HG03064 (cell line): Measurements from ENCODE around the gene FKBP11.
"Not testable (repeated sequence)": the region's sequence is repeated elsewhere in the genome, so short reads cannot be mapped to it uniquely, and the experiment has no call there.

ENCODE experiments used
- ATAC-seq: cut with Tn5 transposase; IDR thresholded peaks from one replicate; pipeline ENCODE4 v1.9.1; 2021; ENCODE audit warnings: low read depth; ENCODE audit not compliant: unreplicated experiment

Gene FKBP11

GRCh38 chr12:48917857-48918537 is 7.3 kb downstream of the FKBP11 start:
- ATAC-seq: no peak

GRCh38 chr12:48910196-48910595 is 15.1 kb downstream of the FKBP11 start:
- ATAC-seq: no peak

GRCh38 chr12:48909698-48910097 is 15.6 kb downstream of the FKBP11 start:
- not testable (repeated sequence) for ATAC-seq

GRCh38 chr12:48907245-48907644 is 18.0 kb downstream of the FKBP11 start:
- ATAC-seq: no peak

DNA sequence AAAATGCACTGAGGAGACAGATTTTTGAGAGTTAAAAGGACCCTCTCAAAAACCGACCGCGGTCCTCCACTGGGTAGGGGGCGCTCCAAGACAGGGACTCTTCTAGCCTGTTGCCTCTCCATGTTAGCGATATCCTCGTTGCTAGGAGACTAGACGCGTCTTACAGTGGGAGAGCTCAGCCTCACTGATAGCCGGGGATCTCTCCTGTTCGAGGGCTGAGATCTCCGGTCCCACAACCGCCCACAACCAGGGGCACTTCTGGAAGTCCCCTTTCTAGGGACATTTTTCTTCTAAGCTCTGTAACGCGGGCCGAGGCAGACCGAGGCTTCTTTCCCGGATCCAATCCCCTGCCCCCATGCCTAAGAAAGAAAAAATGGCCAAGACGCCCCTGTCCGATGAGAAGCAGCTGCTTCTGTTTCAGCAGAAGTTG is 21.3 kb downstream of the FKBP11 start:
- ATAC-seq: no peak

- ATAC-seq: no peak
Observed at GRCh38 chr12:48903363-48903981, 21.8 kb downstream of the FKBP11 start.

GRCh38 chr12:48901278-48901677 is 24.0 kb downstream of the FKBP11 start:
- ATAC-seq: no peak

DNA sequence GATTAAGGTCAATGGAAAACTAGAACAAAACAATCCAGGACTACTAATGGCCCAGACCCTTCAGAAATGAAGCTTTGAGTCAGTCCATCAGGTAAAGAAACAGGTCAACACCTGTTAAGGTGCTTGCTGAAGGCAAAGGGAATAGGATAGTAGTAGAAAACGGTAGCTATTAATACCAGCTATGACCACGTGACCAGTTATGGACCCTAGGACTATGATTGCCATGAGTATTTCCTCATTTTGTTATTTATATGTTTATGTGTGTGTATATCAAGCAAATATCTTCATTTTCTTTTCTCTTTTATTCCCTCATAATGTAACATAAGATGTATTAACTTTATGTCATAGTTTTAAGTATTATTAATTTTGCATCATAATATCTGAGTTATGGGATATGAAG is 25.6 kb downstream of the FKBP11 start:
- ATAC-seq: no peak

- ATAC-seq: no peak
Observed at GRCh38 chr12:48894271-48894670, 31.0 kb downstream of the FKBP11 start.

GRCh38 chr12:48890657-48891418 is 34.5 kb downstream of the FKBP11 start:
- peak; percentile 65 for ATAC-seq

DNA sequence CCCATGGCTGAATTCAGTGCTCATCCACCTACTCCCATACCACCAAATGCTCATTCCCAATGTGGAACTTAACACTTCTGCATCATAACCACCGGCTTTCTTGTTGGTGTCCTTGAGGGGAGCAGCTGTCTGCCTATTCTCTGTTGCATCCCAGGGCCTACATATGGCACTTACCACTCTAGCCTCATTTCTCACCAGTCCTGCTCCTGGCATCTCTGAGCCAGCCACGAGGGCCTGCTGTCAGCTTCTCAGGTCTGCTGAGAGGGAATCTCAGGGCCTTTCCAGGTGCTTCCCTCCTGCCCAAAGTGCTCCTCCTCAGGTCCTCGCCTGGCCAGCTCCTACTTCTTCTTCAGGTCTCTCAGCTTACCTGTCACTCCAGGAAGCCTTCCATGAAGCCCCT is 35.6 kb downstream of the FKBP11 start:
- ATAC-seq: no peak

DNA sequence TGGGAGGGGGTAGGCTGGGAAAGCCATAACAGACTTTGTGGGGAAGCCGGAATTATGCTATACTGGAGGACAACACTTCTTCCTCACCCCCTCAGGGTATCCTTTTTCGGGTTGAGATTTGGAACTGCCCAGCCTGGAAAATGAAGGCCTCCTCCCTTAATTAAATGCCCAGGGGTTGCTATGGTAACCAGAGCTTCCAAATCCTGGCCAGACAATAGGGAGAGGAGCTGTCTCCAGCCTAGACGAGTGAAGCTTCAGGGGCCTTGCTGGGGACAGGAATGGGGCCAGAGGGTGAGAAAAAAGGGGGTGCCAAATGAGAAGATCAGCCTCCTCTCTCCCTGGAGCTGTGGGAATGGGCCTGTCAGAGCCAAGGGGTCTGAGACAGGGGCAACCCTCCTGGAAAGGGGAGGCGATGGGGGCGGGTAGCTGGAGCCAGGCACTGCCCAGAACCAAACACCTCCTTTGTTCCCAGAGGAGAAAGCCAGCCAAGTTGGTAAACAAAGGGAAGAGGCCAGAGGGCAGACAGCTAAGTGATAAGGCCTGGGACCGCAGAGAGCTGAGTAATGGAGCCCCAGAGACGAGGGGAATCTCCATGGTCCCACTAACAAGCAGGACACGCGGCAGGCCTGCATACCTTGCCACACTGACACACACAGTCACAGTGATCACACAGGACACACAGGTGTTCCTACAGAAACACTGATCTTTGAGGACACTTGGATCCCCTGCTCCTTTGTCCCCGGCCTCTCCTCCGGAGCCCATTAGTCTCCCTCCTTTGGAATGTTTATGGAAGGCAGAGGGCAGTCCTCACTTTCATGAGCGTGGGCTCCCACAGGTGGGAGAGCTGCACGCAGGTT is 41.8 kb downstream of the FKBP11 start:
- no peak for ATAC-seq

GRCh38 chr12:48882972-48883304 is 42.4 kb downstream of the FKBP11 start:
- ATAC-seq: no peak

DNA sequence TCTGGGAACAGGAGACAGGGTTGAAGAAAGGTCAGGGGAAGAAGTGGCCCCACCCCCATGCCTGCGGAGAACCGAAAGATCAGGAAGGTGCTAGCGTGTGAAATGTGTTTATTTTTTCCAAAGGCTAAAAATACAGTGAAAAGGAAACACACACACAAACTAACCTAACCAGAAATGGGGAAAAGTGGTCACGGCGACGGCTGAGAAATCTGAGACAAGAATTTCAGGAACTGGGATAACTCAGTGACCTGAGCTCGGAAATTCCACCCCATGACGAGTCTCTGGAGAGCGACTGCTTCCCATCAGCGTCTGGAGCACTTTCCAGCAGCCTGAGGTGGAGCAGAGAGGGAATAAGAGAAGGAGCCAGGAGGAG is 43.0 kb downstream of the FKBP11 start:
- no peak for ATAC-seq

- no peak for ATAC-seq
Observed at GRCh38 chr12:48881686-48882314, 43.5 kb downstream of the FKBP11 start.

DNA sequence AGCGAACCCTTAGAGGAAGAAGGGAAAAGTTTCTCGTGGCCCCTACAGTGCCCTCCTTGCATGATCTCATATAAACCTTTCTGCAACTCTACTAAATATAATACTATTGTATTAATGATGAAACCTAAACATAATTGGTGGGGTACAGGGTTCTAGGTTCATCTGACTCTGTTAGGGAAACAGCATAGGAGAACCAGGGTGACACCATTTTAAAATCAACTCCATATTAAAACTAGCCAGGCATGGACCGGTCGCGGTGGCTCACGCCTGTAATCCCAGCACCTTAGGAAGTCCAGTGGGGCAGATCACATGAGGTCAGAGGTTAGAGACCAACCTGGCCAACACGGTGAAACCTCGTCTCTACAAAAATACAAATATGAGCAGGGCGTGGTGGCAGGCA is 44.6 kb downstream of the FKBP11 start:
- ATAC-seq: no peak

- no peak for ATAC-seq
Observed at GRCh38 chr12:48878548-48878947, 46.7 kb downstream of the FKBP11 start.

DNA sequence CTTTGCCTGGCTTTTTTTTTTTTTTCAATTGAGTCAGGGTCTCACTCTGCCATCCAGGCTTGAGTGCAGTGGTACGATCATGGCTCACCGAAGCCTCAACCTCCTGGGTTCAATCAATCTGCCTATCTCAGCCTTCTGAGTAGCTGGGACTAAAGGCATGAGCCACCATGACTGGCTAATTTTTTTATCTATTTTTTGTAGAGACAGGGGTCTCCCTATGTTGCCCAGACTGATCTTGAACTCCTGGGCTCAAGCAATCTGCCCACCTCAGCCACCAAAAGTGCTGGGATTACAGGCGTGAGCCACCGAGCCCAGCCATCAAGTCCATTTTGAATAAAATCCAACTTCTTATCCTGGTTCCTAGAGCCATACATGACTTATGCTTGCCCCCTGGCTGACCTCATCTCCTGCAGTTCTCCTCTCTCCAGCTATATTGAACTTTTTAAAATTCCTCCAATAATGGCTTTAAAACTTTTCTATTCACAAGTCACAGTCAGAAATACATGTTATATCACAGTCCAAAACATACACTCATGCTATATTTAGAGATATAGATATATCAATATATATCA is 49.3 kb downstream of the FKBP11 start:
- no peak for ATAC-seq

GRCh38 chr12:48873534-48873933 is 51.8 kb downstream of the FKBP11 start:
- ATAC-seq: not testable (repeated sequence)

DNA sequence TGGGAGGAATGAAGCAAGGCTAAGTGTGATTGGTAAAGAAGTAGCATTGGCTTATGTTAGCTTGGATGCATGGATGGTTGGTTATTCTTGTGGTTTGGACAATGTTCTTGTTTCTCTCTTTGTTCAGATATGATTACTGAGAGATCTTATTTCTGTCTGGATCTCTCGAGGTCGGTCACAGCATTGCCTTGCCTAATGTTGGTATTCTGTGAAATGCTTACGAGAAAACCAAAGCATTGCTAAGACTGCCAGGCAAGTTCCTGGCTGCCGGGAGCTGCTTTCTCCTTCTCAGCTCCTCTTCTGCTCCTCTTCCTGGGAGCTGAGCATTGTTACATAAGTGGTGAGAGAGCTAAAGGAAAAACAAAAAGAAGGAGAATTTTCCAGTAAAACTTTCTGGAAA is 52.2 kb downstream of the FKBP11 start:
- no peak for ATAC-seq
